ENCODE data around the gene NCKAP5. TPM values are rescaled to one million over a fixed set of nuclear protein-coding genes. Genes with fewer than 3 reads are reported as not detected.

The NCKAP5 gene
- total and polyA plus RNA-seq, 2 experiments from 2014 or later: 2.2 to 5.5 TPM

- Histone ChIP-seq H3K9me2 (replicated peaks; ENCODE audit: insufficient read depth) (no peaks in the 10 kb centered on the region), H3K36me3 (replicated peaks; ENCODE audit: insufficient read depth, low read depth) (no peaks in the 10 kb centered on the region), H3K9me3 (ENCODE audit: low read depth) (no peaks in the 10 kb centered on the region), H3K4me3 (no peak overlapping the region), H3K27ac (no peak overlapping the region), H3K4me2 (no peak overlapping the region), H3K4me1 (ENCODE audit: insufficient read depth) (peaks cover 22% of the 10 kb centered on the region), H3K79me2 (peaks cover 13% of the 10 kb centered on the region), H4K20me1 (ENCODE audit: insufficient read depth, poor library complexity, severe bottlenecking) (no peaks in the 10 kb centered on the region), H3K27me3 (no peaks in the 10 kb centered on the region), H2AFZ (no peak overlapping the region)
- no peak for TF ChIP-seq CTCF (IDR thresholded peaks at IDR 0.05; ENCODE audit: poor library complexity)
- no peak for TF ChIP-seq EZH2phosphoT487 (IDR thresholded peaks at IDR 0.05; ENCODE audit: low read depth, severe bottlenecking, unreplicated experiment)
- TF ChIP-seq EZH2 (IDR thresholded peaks at IDR 0.05; ENCODE audit: borderline replicate concordance): no peak
- DNase-seq (ENCODE audit: low spot score): no peak
- WGBS (ENCODE audit: low lambda C conversion rate, missing lambda C conversion rate): 94% methylated on average over 2 of the region's 2 CpGs
Measured at GRCh38 chr2:132633635-132634034, 934.6 kb downstream of the NCKAP5 start.

GRCh38 chr2:132632000-132632649 is 936.1 kb downstream of the NCKAP5 start:
- DNase-seq (ENCODE audit: low spot score): peak; percentile 62
- H3K79me2 ChIP-seq: peaks cover 13% of the 10 kb centered on the region
- H3K27me3 ChIP-seq: no peaks in the 10 kb centered on the region
- H3K27ac ChIP-seq: peak overlapping the region; percentile 79
- 15% methylated on average over 6 of the region's 6 CpGs for WGBS (ENCODE audit: low lambda C conversion rate, missing lambda C conversion rate)
- peak overlapping the region; percentile 43 for H3K4me2 ChIP-seq
- no peak overlapping the region for H3K4me3 ChIP-seq
- H3K4me1 ChIP-seq (ENCODE audit: insufficient read depth): peaks cover 22% of the 10 kb centered on the region
- H2AFZ ChIP-seq: no peak overlapping the region
- H4K20me1 ChIP-seq (ENCODE audit: insufficient read depth, poor library complexity, severe bottlenecking): no peaks in the 10 kb centered on the region
- no peaks in the 10 kb centered on the region for H3K9me2 ChIP-seq (replicated peaks; ENCODE audit: insufficient read depth)
- no peak for TF ChIP-seq CTCF (IDR thresholded peaks at IDR 0.05; ENCODE audit: poor library complexity)
- TF ChIP-seq EZH2 (IDR thresholded peaks at IDR 0.05; ENCODE audit: borderline replicate concordance): no peak
- TF ChIP-seq EZH2phosphoT487 (IDR thresholded peaks at IDR 0.05; ENCODE audit: low read depth, severe bottlenecking, unreplicated experiment): no peak
- H3K9me3 ChIP-seq (ENCODE audit: low read depth): no peaks in the 10 kb centered on the region
- H3K36me3 ChIP-seq (replicated peaks; ENCODE audit: insufficient read depth, low read depth): no peaks in the 10 kb centered on the region

GRCh38 chr2:132627536-132627935 is 940.7 kb downstream of the NCKAP5 start:
- no peaks in the 10 kb centered on the region for H3K27me3 ChIP-seq
- no peak overlapping the region for H2AFZ ChIP-seq
- H3K36me3 ChIP-seq (replicated peaks; ENCODE audit: insufficient read depth, low read depth): no peaks in the 10 kb centered on the region
- DNase-seq (ENCODE audit: low spot score): no peak
- H4K20me1 ChIP-seq (ENCODE audit: insufficient read depth, poor library complexity, severe bottlenecking): no peaks in the 10 kb centered on the region
- TF ChIP-seq EZH2 (IDR thresholded peaks at IDR 0.05; ENCODE audit: borderline replicate concordance) (no peak), CTCF (IDR thresholded peaks at IDR 0.05; ENCODE audit: poor library complexity) (no peak)
- peaks cover 15% of the 10 kb centered on the region for H3K4me1 ChIP-seq (ENCODE audit: insufficient read depth)
- 63% methylated on average over 3 of the region's 3 CpGs for WGBS (ENCODE audit: low lambda C conversion rate, missing lambda C conversion rate)
- no peak overlapping the region for H3K27ac ChIP-seq
- H3K9me2 ChIP-seq (replicated peaks; ENCODE audit: insufficient read depth): no peaks in the 10 kb centered on the region
- H3K4me3 ChIP-seq: no peak overlapping the region
- no peak overlapping the region for H3K4me2 ChIP-seq
- no peaks in the 10 kb centered on the region for H3K79me2 ChIP-seq
- no peaks in the 10 kb centered on the region for H3K9me3 ChIP-seq (ENCODE audit: low read depth)
